ENCODE results near the gene KATNB1. TPM values are rescaled to one million over a fixed set of nuclear protein-coding genes. Genes with fewer than 3 reads are reported as not detected.
"Not testable (repeated sequence)": the region's sequence is repeated elsewhere in the genome, so short reads cannot be mapped to it uniquely, and the experiment has no call there.

The KATNB1 gene
- total and polyA plus RNA-seq, 2 of the 8 experiments (the other 6 are each of a cell fraction or from before 2014, with no cell fraction given) = 50.2 to 60.4 TPM

DNA sequence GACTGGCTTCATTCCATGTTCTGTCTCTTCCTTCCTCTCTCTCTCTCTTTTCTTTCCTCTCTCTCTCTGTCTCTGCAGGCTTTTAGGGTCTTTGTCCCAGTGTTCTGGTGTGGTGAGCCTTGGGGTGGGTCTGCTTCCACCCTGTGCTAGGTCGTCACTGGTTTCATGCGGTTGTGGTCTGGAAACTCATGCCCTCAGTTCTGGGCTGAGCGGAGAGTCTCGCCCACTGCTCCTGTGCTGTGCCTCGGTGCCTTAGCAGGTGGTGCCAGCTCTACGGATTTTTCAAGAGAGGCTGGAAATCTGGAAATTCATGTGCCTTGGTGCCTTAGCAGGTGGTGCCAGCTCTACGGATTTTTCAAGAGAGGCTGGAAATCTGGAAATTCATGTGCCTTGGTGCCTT lies 10.7 kb downstream of the KATNB1 start:
- H2BK12ac ChIP-seq (ENCODE audit: low read depth, low read length); H3K79me1 ChIP-seq (ENCODE audit: low read depth, low read length); H2BK5ac ChIP-seq (ENCODE audit: low read depth, low read length); H3K18ac ChIP-seq (ENCODE audit: extremely low read depth, low read length); H4K5ac ChIP-seq (ENCODE audit: insufficient read length, low read depth, low read length); H2AFZ ChIP-seq (ENCODE audit: low read length); H3K9ac ChIP-seq (replicated peaks in 1 of 4; ENCODE audit: extremely low read depth in 1 of 4, low read depth in 3 of 4, low read length in 3 of 4); H3K23me2 ChIP-seq (ENCODE audit: low read depth, low read length); H3K36me3 ChIP-seq (ENCODE audit: control insufficient read depth in 2 of 4, insufficient read depth in 4 of 4, low read length in 3 of 4); H3K4me2 ChIP-seq (ENCODE audit: insufficient read depth in 1 of 2, low read depth in 2 of 2, low read length in 2 of 2); H2BK15ac ChIP-seq (ENCODE audit: low read length); H3K79me2 ChIP-seq (ENCODE audit: control insufficient read depth in 1 of 2, insufficient read depth in 2 of 2, low read length in 2 of 2); H2BK120ac ChIP-seq (replicated peaks; ENCODE audit: low read depth, low read length); H3K9me3 ChIP-seq (ENCODE audit: insufficient read depth in 2 of 2, low read depth in 1 of 2, low read length in 1 of 2); H3K4ac ChIP-seq (replicated peaks; ENCODE audit: insufficient read length, low read depth, low read length); H3K4me1 ChIP-seq (replicated peaks in 1 of 4; ENCODE audit: control insufficient read depth in 3 of 4, insufficient read depth in 4 of 4, low read length in 3 of 4); H4K20me1 ChIP-seq (replicated peaks in 1 of 2; ENCODE audit: control insufficient read depth in 1 of 2, insufficient read depth in 2 of 2, low read length in 2 of 2); H2BK20ac ChIP-seq (ENCODE audit: low read length); H3K27me3 ChIP-seq (replicated peaks in 1 of 4; ENCODE audit: control insufficient read depth in 3 of 4, extremely low read depth in 1 of 4, insufficient read depth in 3 of 4, low read length in 3 of 4); FAIRE-seq; H3K4me3 ChIP-seq (ENCODE audit: extremely low read depth in 1 of 4, insufficient read depth in 2 of 4, low read depth in 3 of 4, low read length in 4 of 4); H3K56ac ChIP-seq (replicated peaks; ENCODE audit: insufficient read length, low read depth, low read length); H3K23ac ChIP-seq (ENCODE audit: insufficient read length); H4K91ac ChIP-seq (replicated peaks; ENCODE audit: insufficient read length, low read length); H3K27ac ChIP-seq (ENCODE audit: low read depth, low read length); H4K8ac ChIP-seq (ENCODE audit: extremely low read depth, insufficient read depth, low read length); H3K14ac ChIP-seq (ENCODE audit: insufficient read length); DNase-seq (ENCODE audit: low read depth in 1 of 2, low spot score in 2 of 2); H2AK5ac ChIP-seq (ENCODE audit: low read depth, low read length): not testable (repeated sequence)
- ChIA-PET POLR2A (ENCODE audit: partially characterized antibody) (interaction anchor here (0.6 to 2.2 kb wide), 4 partner anchors 10 to 30 kb away, joined by 3 to 6 read pairs (median 4); no protein-coding TSS in a partner anchor), CTCF (ENCODE audit: partially characterized antibody) (interaction anchor here (2.2 to 3.2 kb wide), 2 partner anchors 10 to 23 kb away, joined by 7 to 18 read pairs; no protein-coding TSS in a partner anchor)
- 89% methylated on average over 7 of the region's 7 CpGs; no CpG with 5 or more reads in 1 of the 2 experiments for WGBS, 2 experiments (ENCODE audit: extremely low coverage in 1 of 2, insufficient coverage in 1 of 2, insufficient read length in 1 of 2, insufficient replicate concordance in 2 of 2, low coverage in 1 of 2, low lambda C conversion rate in 2 of 2, missing lambda C conversion rate in 1 of 2)

Data from H1 (cell line).